ENCODE data around the gene IGHMBP2. TPM values are rescaled to one million over a fixed set of nuclear protein-coding genes. Genes with fewer than 3 reads are reported as not detected.

The IGHMBP2 gene
- total RNA-seq, 1 experiment from 2014 or later, result 24.0 TPM

GRCh38 chr11:68927280-68928135, 23.8 kb downstream of the IGHMBP2 start:
- Histone ChIP-seq H3K9me3 (ENCODE audit: control insufficient read depth, low read depth, low read length) (peaks cover 5% of the 10 kb centered on the region), H3K79me1 (ENCODE audit: insufficient read depth, low read depth, low read length, poor library complexity, severe bottlenecking) (no peaks in the 10 kb centered on the region), H3K4me1 (ENCODE audit: insufficient read depth, low read length) (no peaks in the 10 kb centered on the region), H3K27me3 (ENCODE audit: insufficient read depth, low read length) (no peaks in the 10 kb centered on the region), H3T11ph (ENCODE audit: low read length) (no peak overlapping the region), H4K91ac (ENCODE audit: insufficient read length, low read depth, low read length) (no peak overlapping the region), H3K9ac (ENCODE audit: extremely low read depth, insufficient read length, low read length) (no peak overlapping the region), H3K4me2 (ENCODE audit: insufficient read depth, insufficient read length, low read length) (no peak overlapping the region), H4K5ac (ENCODE audit: insufficient read length, low read depth, low read length) (no peak overlapping the region), H3K23ac (ENCODE audit: insufficient read length, low read depth, low read length) (no peak overlapping the region), H4K20me1 (ENCODE audit: control insufficient read depth, insufficient read depth, insufficient read length) (no peaks in the 10 kb centered on the region), H3K18ac (ENCODE audit: insufficient read length, low read depth, low read length) (no peak overlapping the region), H2BK20ac (ENCODE audit: low read depth, low read length, poor library complexity, severe bottlenecking) (no peak overlapping the region), H3K27ac (ENCODE audit: insufficient read length, low read depth, low read length) (no peak overlapping the region), H3K23me2 (ENCODE audit: insufficient read length, low read depth, low read length, poor library complexity, severe bottlenecking) (no peaks in the 10 kb centered on the region), H2BK5ac (ENCODE audit: insufficient read length, low read length) (no peak overlapping the region), H2AK5ac (ENCODE audit: insufficient read length, low read length) (no peak overlapping the region), H3K14ac (ENCODE audit: insufficient read depth, low read length) (no peak overlapping the region), H2BK120ac (ENCODE audit: low read depth, low read length, poor library complexity, severe bottlenecking) (no peak overlapping the region), H2AFZ (ENCODE audit: low read length) (no peak overlapping the region), H3K79me2 (ENCODE audit: insufficient read depth, low read length) (no peaks in the 10 kb centered on the region), H2BK15ac (ENCODE audit: low read depth, low read length) (no peak overlapping the region), H3K4ac (ENCODE audit: low read depth, low read length) (no peak overlapping the region), H3K56ac (ENCODE audit: insufficient read length, low read depth, low read length) (no peak overlapping the region), H4K8ac (replicated peaks; ENCODE audit: insufficient read length, low read depth, low read length) (no peak overlapping the region), H2BK12ac (ENCODE audit: insufficient read length, low read depth, low read length) (no peak overlapping the region)
- no CpG with 5 or more reads among the region's 12 CpGs for WGBS (ENCODE audit: extremely low coverage, insufficient read length, low lambda C conversion rate)
- peaks cover 20% of the 10 kb centered on the region in 2 experiments for H3K9me3 Mint-ChIP-seq
- H3K4me1 Mint-ChIP-seq, result no peaks in the 10 kb centered on the region
- H3K27me3 Mint-ChIP-seq (ENCODE audit: low read depth), result no peaks in the 10 kb centered on the region; the same call in 1 of the 2 replicates
- no peak overlapping the region for H3K4me3 Mint-ChIP-seq
- no peak for DNase-seq
- H3K36me3 Mint-ChIP-seq (ENCODE audit: insufficient read depth in 1 of 3, low read depth in 3 of 3), result peaks cover 54 to 77% (median 72%) of the 10 kb centered on the region in 3 experiments
- TF ChIP-seq, protein P1, sequence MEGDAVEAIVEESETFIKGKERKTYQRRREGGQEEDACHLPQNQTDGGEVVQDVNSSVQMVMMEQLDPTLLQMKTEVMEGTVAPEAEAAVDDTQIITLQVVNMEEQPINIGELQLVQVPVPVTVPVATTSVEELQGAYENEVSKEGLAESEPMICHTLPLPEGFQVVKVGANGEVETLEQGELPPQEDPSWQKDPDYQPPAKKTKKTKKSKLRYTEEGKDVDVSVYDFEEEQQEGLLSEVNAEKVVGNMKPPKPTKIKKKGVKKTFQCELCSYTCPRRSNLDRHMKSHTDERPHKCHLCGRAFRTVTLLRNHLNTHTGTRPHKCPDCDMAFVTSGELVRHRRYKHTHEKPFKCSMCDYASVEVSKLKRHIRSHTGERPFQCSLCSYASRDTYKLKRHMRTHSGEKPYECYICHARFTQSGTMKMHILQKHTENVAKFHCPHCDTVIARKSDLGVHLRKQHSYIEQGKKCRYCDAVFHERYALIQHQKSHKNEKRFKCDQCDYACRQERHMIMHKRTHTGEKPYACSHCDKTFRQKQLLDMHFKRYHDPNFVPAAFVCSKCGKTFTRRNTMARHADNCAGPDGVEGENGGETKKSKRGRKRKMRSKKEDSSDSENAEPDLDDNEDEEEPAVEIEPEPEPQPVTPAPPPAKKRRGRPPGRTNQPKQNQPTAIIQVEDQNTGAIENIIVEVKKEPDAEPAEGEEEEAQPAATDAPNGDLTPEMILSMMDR (conservative IDR thresholded peaks at IDR 0.05), result no peak
- no peak overlapping the region for H3K27ac Mint-ChIP-seq
